Kidney tubule cell (primary cell): ENCODE measurements around the gene PCBP3.

Experiments
- DNase-seq: peaks from one replicate; pipeline ENCODE4 v3.0.0-alpha.2; 2018; ENCODE audit warnings: low spot score

PCBP3 gene

GRCh38 chr21:45932922-45933502, 289.5 kb downstream of the PCBP3 start:
- DNase-seq, result no peak

- DNase-seq, result no peak
Measured at GRCh38 chr21:45934085-45934484, 290.6 kb downstream of the PCBP3 start.

- no peak for DNase-seq
Measured at GRCh38 chr21:45934554-45934953, 291.0 kb downstream of the PCBP3 start.

- no peak for DNase-seq
Measured at GRCh38 chr21:45935628-45936027, 292.1 kb downstream of the PCBP3 start.

- DNase-seq, result no peak
Measured at GRCh38 chr21:45937721-45938452, 294.4 kb downstream of the PCBP3 start.

- no peak for DNase-seq
Measured at GRCh38 chr21:45938453-45938755, 294.9 kb downstream of the PCBP3 start.

GRCh38 chr21:45938811-45939520, 295.4 kb downstream of the PCBP3 start:
- no peak for DNase-seq

GRCh38 chr21:45939521-45940045, 296.1 kb downstream of the PCBP3 start:
- DNase-seq, result no peak

- DNase-seq, result no peak
Measured at GRCh38 chr21:45940091-45940490, 296.6 kb downstream of the PCBP3 start.

GRCh38 chr21:45940621-45941337, 297.3 kb downstream of the PCBP3 start:
- no peak for DNase-seq

GRCh38 chr21:45941338-45941710, 297.8 kb downstream of the PCBP3 start:
- no peak for DNase-seq

GRCh38 chr21:45941717-45942546, 298.4 kb downstream of the PCBP3 start:
- no peak for DNase-seq

GRCh38 chr21:45942755-45943629, 299.5 kb downstream of the PCBP3 start:
- DNase-seq, result no peak

- no peak for DNase-seq
Measured at GRCh38 chr21:45943630-45944540, 300.4 kb downstream of the PCBP3 start.

- DNase-seq, result no peak
Measured at GRCh38 chr21:45944601-45945000, 301.1 kb downstream of the PCBP3 start.

GRCh38 chr21:45945066-45945867, 301.7 kb downstream of the PCBP3 start:
- no peak for DNase-seq

GRCh38 chr21:45945868-45946210, 302.3 kb downstream of the PCBP3 start:
- DNase-seq, result no peak

GRCh38 chr21:45947296-45947695, 303.8 kb downstream of the PCBP3 start:
- no peak for DNase-seq

GRCh38 chr21:45947716-45948255, 304.3 kb downstream of the PCBP3 start:
- DNase-seq, result no peak
